ENCODE results near the gene MYH11.

GRCh38 chr16:15799851-15800495 lies 56.9 kb downstream of the MYH11 start:
- TF ChIP-seq CTCF (IDR thresholded peaks at IDR 0.05) (no peak), POLR2A (IDR thresholded peaks at IDR 0.05) (no peak)

All from lower leg skin (tissue), 3 donors.